Spleen (tissue), 7 donors: ENCODE data around the gene PEX19.

Experiments
- POLR2A ChIP-seq, 3 donors: fragments of 450-650 bp; IDR thresholded peaks; one replicate each; pipeline ENCODE4 v1.5.1; 2017; ENCODE audit warnings: antibody characterized with exemption in 3 of 3, mild to moderate bottlenecking in 1 of 3
- TF ChIP-seq, protein P1 (sequence below), 11 experiments: fragments of 200-600 bp in 7 of 11; fragments of 450-650 bp in 4 of 11; sonication (generic) in 4 of 11; IDR thresholded peaks in 8 of 11; conservative IDR thresholded peaks in 3 of 11; 1 replicate in 7 of 11; 2 replicates in 4 of 11; pipeline versions ENCODE4 v1.4.0 to v1.8.0; 2016 to 2021; ENCODE audit warnings: antibody characterized with exemption in 11 of 11, inconsistent platforms in 4 of 11, mild to moderate bottlenecking in 1 of 11
- donor health status: DM: no; HTN: no; CAD: no; lungs with moderate emphysema.
- donor health status: DM: no; HTN: no; CAD: no.
- donor health status: DM: no; HTN: no; CAD: no.

- TF ChIP-seq, protein P1, sequence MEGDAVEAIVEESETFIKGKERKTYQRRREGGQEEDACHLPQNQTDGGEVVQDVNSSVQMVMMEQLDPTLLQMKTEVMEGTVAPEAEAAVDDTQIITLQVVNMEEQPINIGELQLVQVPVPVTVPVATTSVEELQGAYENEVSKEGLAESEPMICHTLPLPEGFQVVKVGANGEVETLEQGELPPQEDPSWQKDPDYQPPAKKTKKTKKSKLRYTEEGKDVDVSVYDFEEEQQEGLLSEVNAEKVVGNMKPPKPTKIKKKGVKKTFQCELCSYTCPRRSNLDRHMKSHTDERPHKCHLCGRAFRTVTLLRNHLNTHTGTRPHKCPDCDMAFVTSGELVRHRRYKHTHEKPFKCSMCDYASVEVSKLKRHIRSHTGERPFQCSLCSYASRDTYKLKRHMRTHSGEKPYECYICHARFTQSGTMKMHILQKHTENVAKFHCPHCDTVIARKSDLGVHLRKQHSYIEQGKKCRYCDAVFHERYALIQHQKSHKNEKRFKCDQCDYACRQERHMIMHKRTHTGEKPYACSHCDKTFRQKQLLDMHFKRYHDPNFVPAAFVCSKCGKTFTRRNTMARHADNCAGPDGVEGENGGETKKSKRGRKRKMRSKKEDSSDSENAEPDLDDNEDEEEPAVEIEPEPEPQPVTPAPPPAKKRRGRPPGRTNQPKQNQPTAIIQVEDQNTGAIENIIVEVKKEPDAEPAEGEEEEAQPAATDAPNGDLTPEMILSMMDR (IDR thresholded peaks at IDR 0.05 in 8 of 11, conservative IDR thresholded peaks at IDR 0.05 in 3 of 11), result peak; percentile 27 to 77 (median 66)
- TF ChIP-seq POLR2A (IDR thresholded peaks at IDR 0.05), result no peak
These were observed 33.0 kb downstream of the PEX19 start for GRCh38 chr1:160251687-160252526.
